Rectal smooth muscle tissue (tissue), 1 donor: ENCODE data around the gene FOXO4.
"Not testable (repeated sequence)": the region's sequence is repeated elsewhere in the genome, so short reads cannot be mapped to it uniquely, and the experiment has no call there.

Source experiments
- H3K27ac ChIP-seq: one replicate; pipeline ENCODE4 v1.7.0; 2013; ENCODE audit warnings: low read depth, low read length, inconsistent platforms
- H3K27me3 ChIP-seq: one replicate; pipeline ENCODE4 v1.7.0; 2013; ENCODE audit warnings: low read length; ENCODE audit not compliant: control insufficient read depth, insufficient read depth
- H3K36me3 ChIP-seq: one replicate; pipeline ENCODE4 v1.7.0; 2013; ENCODE audit warnings: low read length; ENCODE audit not compliant: control insufficient read depth, insufficient read depth
- H3K4me1 ChIP-seq: one replicate; pipeline ENCODE4 v1.7.0; 2013; ENCODE audit warnings: low read length; ENCODE audit not compliant: control insufficient read depth, insufficient read depth
- H3K4me3 ChIP-seq: one replicate; pipeline ENCODE4 v1.7.0; 2013; ENCODE audit warnings: low read length
- H3K9ac ChIP-seq: one replicate; pipeline ENCODE4 v1.7.0; 2013; ENCODE audit warnings: low read length

The FOXO4 gene

GRCh38 chrX:71095555-71095980 is at the start of gene FOXO4:
FOXO4 (plus strand) TSS chrX:71095851; CDS start chrX:71096529, 678 bp downstream.
- Histone ChIP-seq H3K27me3 (peaks cover 3% of the 10 kb centered on the region), H3K27ac (peak within 1 kb of the TSS; percentile 23), H3K4me1 (peaks cover 3% of the 10 kb centered on the region), H3K36me3 (no peaks in the 10 kb centered on the region), H3K4me3 (peak within 1 kb of the TSS; percentile 64), H3K9ac (no peak within 1 kb of the TSS)

- H3K36me3 ChIP-seq, H3K9ac ChIP-seq, H3K27me3 ChIP-seq, H3K27ac ChIP-seq, H3K4me1 ChIP-seq, H3K4me3 ChIP-seq: not testable (repeated sequence)
These were observed 47.8 kb upstream of the FOXO4 start for GRCh38 chrX:71047891-71048290.

- H3K4me3 ChIP-seq: no peak overlapping the region
- no peak overlapping the region for H3K9ac ChIP-seq
- no peaks in the 10 kb centered on the region for H3K27me3 ChIP-seq
- H3K4me1 ChIP-seq: no peaks in the 10 kb centered on the region
- no peak overlapping the region for H3K27ac ChIP-seq
- no peaks in the 10 kb centered on the region for H3K36me3 ChIP-seq
These were observed 42.9 kb upstream of the FOXO4 start for GRCh38 chrX:71052721-71053120.

GRCh38 chrX:71053217-71053621 is 42.4 kb upstream of the FOXO4 start:
- Histone ChIP-seq H3K4me3 (no peak overlapping the region), H3K36me3 (no peaks in the 10 kb centered on the region), H3K4me1 (no peaks in the 10 kb centered on the region), H3K9ac (no peak overlapping the region), H3K27me3 (no peaks in the 10 kb centered on the region), H3K27ac (no peak overlapping the region)

- Histone ChIP-seq H3K4me1 (no peaks in the 10 kb centered on the region), H3K27ac (no peak overlapping the region), H3K4me3 (no peak overlapping the region), H3K27me3 (no peaks in the 10 kb centered on the region), H3K9ac (no peak overlapping the region), H3K36me3 (peaks cover 2% of the 10 kb centered on the region)
These were observed 38.8 kb upstream of the FOXO4 start for GRCh38 chrX:71056867-71057266.

- Histone ChIP-seq H3K27ac (no peak overlapping the region), H3K27me3 (no peaks in the 10 kb centered on the region), H3K36me3 (peaks cover 2% of the 10 kb centered on the region), H3K4me3 (no peak overlapping the region), H3K4me1 (no peaks in the 10 kb centered on the region), H3K9ac (no peak overlapping the region)
These were observed 37.7 kb upstream of the FOXO4 start for GRCh38 chrX:71057848-71058530.

- Histone ChIP-seq H3K27ac (no peak overlapping the region), H3K4me3 (no peak overlapping the region), H3K36me3 (peaks cover 2% of the 10 kb centered on the region), H3K9ac (no peak overlapping the region), H3K27me3 (no peaks in the 10 kb centered on the region), H3K4me1 (no peaks in the 10 kb centered on the region)
These were observed 35.5 kb upstream of the FOXO4 start for GRCh38 chrX:71060127-71060526.

GRCh38 chrX:71067089-71067488 is 28.6 kb upstream of the FOXO4 start:
- Histone ChIP-seq H3K4me3 (peak overlapping the region; percentile 62), H3K4me1 (peaks cover 4% of the 10 kb centered on the region), H3K36me3 (no peaks in the 10 kb centered on the region), H3K27me3 (no peaks in the 10 kb centered on the region), H3K9ac (no peak overlapping the region), H3K27ac (no peak overlapping the region)

GRCh38 chrX:71067712-71068043 is 28.0 kb upstream of the FOXO4 start:
- Histone ChIP-seq H3K4me1 (peaks cover 4% of the 10 kb centered on the region), H3K4me3 (peak overlapping the region; percentile 62), H3K9ac (no peak overlapping the region), H3K27me3 (no peaks in the 10 kb centered on the region), H3K27ac (peak overlapping the region; percentile 76), H3K36me3 (no peaks in the 10 kb centered on the region)

- Histone ChIP-seq H3K36me3 (no peaks in the 10 kb centered on the region), H3K27ac (peak within 1 kb of the TSS; percentile 76), H3K4me1 (peaks cover 4% of the 10 kb centered on the region), H3K9ac (no peak within 1 kb of the TSS), H3K4me3 (peak within 1 kb of the TSS; percentile 72), H3K27me3 (no peaks in the 10 kb centered on the region)
These were observed 27.4 kb upstream of the FOXO4 start, which contains the start of gene SNX12 for GRCh38 chrX:71068044-71068918. SNX12 (minus strand) TSS chrX:71068334; CDS start chrX:71068306, 28 bp downstream.

GRCh38 chrX:71070531-71070930 is 25.1 kb upstream of the FOXO4 start:
- Histone ChIP-seq H3K36me3 (no peaks in the 10 kb centered on the region), H3K4me3 (no peak overlapping the region), H3K4me1 (peaks cover 4% of the 10 kb centered on the region), H3K9ac (no peak overlapping the region), H3K27me3 (no peaks in the 10 kb centered on the region), H3K27ac (no peak overlapping the region)

- no peaks in the 10 kb centered on the region for H3K4me1 ChIP-seq
- H3K27ac ChIP-seq: no peak overlapping the region
- H3K9ac ChIP-seq: no peak overlapping the region
- H3K36me3 ChIP-seq: no peaks in the 10 kb centered on the region
- no peaks in the 10 kb centered on the region for H3K27me3 ChIP-seq
- H3K4me3 ChIP-seq: no peak overlapping the region
These were observed 14.1 kb upstream of the FOXO4 start for GRCh38 chrX:71081330-71082123.
